ENCODE measurements around the gene C6orf132.

Gene C6orf132

GRCh38 chr6:42103216-42103615 lies 39.2 kb downstream of the C6orf132 start:
- DNase-seq: no peak

GRCh38 chr6:42101186-42101657 lies 41.2 kb downstream of the C6orf132 start:
- no peak for DNase-seq

GRCh38 chr6:42100029-42100901 lies 42.2 kb downstream of the C6orf132 start:
- no peak for DNase-seq

GRCh38 chr6:42099340-42100028 lies 42.9 kb downstream of the C6orf132 start:
- DNase-seq: no peak

GRCh38 chr6:42095776-42096541 lies 46.5 kb downstream of the C6orf132 start:
- no peak for DNase-seq

- DNase-seq: no peak
Measured at GRCh38 chr6:42095094-42095493, 47.3 kb downstream of the C6orf132 start.

GRCh38 chr6:42093582-42094329 lies 48.7 kb downstream of the C6orf132 start:
- DNase-seq: no peak

GRCh38 chr6:42091718-42092023 lies 50.7 kb downstream of the C6orf132 start:
- no peak for DNase-seq

GRCh38 chr6:42090819-42091717 lies 51.4 kb downstream of the C6orf132 start:
- DNase-seq: no peak

- no peak for DNase-seq
Measured at GRCh38 chr6:42088101-42088591, 54.3 kb downstream of the C6orf132 start.

GRCh38 chr6:42086046-42087035 lies 56.1 kb downstream of the C6orf132 start:
- no peak for DNase-seq

- no peak for DNase-seq
Measured at GRCh38 chr6:42084889-42085288, 57.5 kb downstream of the C6orf132 start.

- no peak for DNase-seq
Measured at GRCh38 chr6:42083530-42083929, 58.9 kb downstream of the C6orf132 start.

- DNase-seq: no peak
Measured at GRCh38 chr6:42079941-42080464, 62.4 kb downstream of the C6orf132 start.

- no peak for DNase-seq
Measured at GRCh38 chr6:42078386-42078785, 64.0 kb downstream of the C6orf132 start.

GRCh38 chr6:42075159-42075838 lies 67.1 kb downstream of the C6orf132 start:
- no peak for DNase-seq

GRCh38 chr6:42073287-42073686 lies 69.1 kb downstream of the C6orf132 start:
- DNase-seq: no peak

- no peak for DNase-seq
Measured at GRCh38 chr6:42071881-42072583, 70.4 kb downstream of the C6orf132 start.

Measured in cerebellar nuclear complex (tissue), 1 donor.